Liver (tissue), 9 donors: Measurements from ENCODE around the gene STK32C. TPM values are rescaled to one million over a fixed set of nuclear protein-coding genes. Genes with fewer than 3 reads are reported as not detected.

Source experiments
- DNase-seq: peaks from one replicate; pipeline ENCODE4 v3.0.0-alpha.2; 2017; ENCODE audit warnings: low spot score
- H3K27ac ChIP-seq, 2 donors: one replicate each; pipeline ENCODE4 v1.7.0; 2013; ENCODE audit warnings: inconsistent platforms in 2 of 2, low read length in 2 of 2, control low read depth in 1 of 2, low read depth in 1 of 2, mild to moderate bottlenecking in 1 of 2
- H3K27me3 ChIP-seq, 4 donors: one replicate each; pipeline versions ENCODE4 v1.6.1 to v1.7.0; 2013; ENCODE audit warnings: low read length in 3 of 4, inconsistent platforms in 1 of 4, mild to moderate bottlenecking in 1 of 4, moderate library complexity in 1 of 4; ENCODE audit not compliant: control insufficient read depth in 4 of 4, insufficient read depth in 4 of 4
- H3K36me3 ChIP-seq, 4 donors: one replicate each; pipeline versions ENCODE4 v1.6.1 to v1.7.0; 2013; ENCODE audit warnings: low read length in 3 of 4, mild to moderate bottlenecking in 3 of 4, low read depth in 1 of 4, moderate library complexity in 1 of 4; ENCODE audit not compliant: control insufficient read depth in 4 of 4, insufficient read depth in 3 of 4
- H3K4me1 ChIP-seq, 4 donors: one replicate each; pipeline versions ENCODE4 v1.6.1 to v1.7.0; 2013; ENCODE audit warnings: low read length in 3 of 4, mild to moderate bottlenecking in 3 of 4, moderate library complexity in 1 of 4; ENCODE audit not compliant: control insufficient read depth in 4 of 4, insufficient read depth in 4 of 4
- H3K4me3 ChIP-seq, 3 donors: one replicate each; pipeline versions ENCODE4 v1.6.1 to v1.7.0; 2013; ENCODE audit warnings: low read length in 3 of 3, control low read depth in 1 of 3, low read depth in 1 of 3, mild to moderate bottlenecking in 1 of 3
- H3K9ac ChIP-seq, 2 donors: one replicate each; pipeline ENCODE4 v1.7.0; 2013; ENCODE audit warnings: low read length in 2 of 2, mild to moderate bottlenecking in 2 of 2, moderate library complexity in 2 of 2, control low read depth in 1 of 2, low read depth in 1 of 2
- H3K9me3 ChIP-seq, 4 donors: one replicate each; pipeline versions ENCODE4 v1.6.1 to v1.7.0; 2013; ENCODE audit warnings: low read length in 3 of 4; ENCODE audit not compliant: control insufficient read depth in 4 of 4
- EGR1 ChIP-seq, 2 donors: IDR thresholded peaks; 2 replicates each; pipeline ENCODE4 v1.6.1; 2016 to 2018; ENCODE audit warnings: antibody characterized with exemption in 2 of 2, low read depth in 2 of 2
- FOXA1 ChIP-seq: IDR thresholded peaks from 2 replicates; pipeline ENCODE4 v1.6.1; 2016; ENCODE audit warnings: antibody characterized with exemption
- FOXA2 ChIP-seq: IDR thresholded peaks from 2 replicates; pipeline ENCODE4 v1.6.1; 2016; ENCODE audit warnings: antibody characterized with exemption
- GABPA ChIP-seq, 2 donors: IDR thresholded peaks in 1 of 2; conservative IDR thresholded peaks in 1 of 2; 2 replicates each; pipeline ENCODE4 v1.6.1; 2016; ENCODE audit warnings: antibody characterized with exemption in 2 of 2, mild to moderate bottlenecking in 1 of 2, moderate library complexity in 1 of 2
- HNF4A ChIP-seq, 2 donors: conservative IDR thresholded peaks; 2 replicates each; pipeline ENCODE4 v1.6.1; 2016; ENCODE audit warnings: antibody characterized with exemption in 2 of 2, mild to moderate bottlenecking in 2 of 2
- HNF4G ChIP-seq: IDR thresholded peaks from 2 replicates; pipeline ENCODE4 v1.6.1; 2016; ENCODE audit warnings: antibody characterized with exemption
- JUND ChIP-seq, 2 donors: IDR thresholded peaks; 2 replicates each; pipeline ENCODE4 v1.6.1; 2016; ENCODE audit warnings: antibody characterized with exemption in 2 of 2
- NR2F2 ChIP-seq: IDR thresholded peaks from 2 replicates; pipeline ENCODE4 v1.6.1; 2016; ENCODE audit warnings: antibody characterized with exemption
- RAD21 ChIP-seq, 2 donors: IDR thresholded peaks; 2 replicates each; pipeline ENCODE4 v1.6.1; 2016; ENCODE audit warnings: antibody characterized with exemption in 2 of 2, mild to moderate bottlenecking in 2 of 2
- RXRA ChIP-seq, 2 donors: IDR thresholded peaks; 2 replicates each; pipeline ENCODE4 v1.6.1; 2017 to 2018; ENCODE audit warnings: antibody characterized with exemption in 2 of 2, mild to moderate bottlenecking in 1 of 2
- SP1 ChIP-seq: IDR thresholded peaks from 2 replicates; pipeline ENCODE4 v1.6.1; 2018; ENCODE audit warnings: antibody characterized with exemption, mild to moderate bottlenecking
- TAF1 ChIP-seq: conservative IDR thresholded peaks from 2 replicates; pipeline ENCODE4 v1.6.1; 2016; ENCODE audit warnings: antibody characterized with exemption, mild to moderate bottlenecking
- YY1 ChIP-seq: IDR thresholded peaks from 2 replicates; pipeline ENCODE4 v1.6.1; 2016; ENCODE audit warnings: antibody characterized with exemption, mild to moderate bottlenecking
- WGBS: extraction: QIAGEN DNeasy Blood & Tissue Kit; methylation state at CpG from one replicate; pipeline ENCODE4 v1.1.7; 2013; 5-methylcytosine and 5-hydroxymethylcytosine counted together
- polyA plus RNA-seq, 2 donors: library from polyadenylated mRNA; stranded (reverse) in 1 of 2; unstranded in 1 of 2; fragments of 200-250 nt in 1 of 2; fragments of >200 nt in 1 of 2; fragmentation: Nextera tagmentation in 1 of 2; extraction: Ambion mirVana in 1 of 2; gene quantifications; one replicate each; pipeline versions ENCODE4 v1.2.1 to v1.2.3, GENCODE V29; 2013 to 2015
- total RNA-seq, 2 donors: library from RNA; depleted of rRNA; stranded (reverse); fragments of >200 nt; gene quantifications; one replicate each; pipeline ENCODE4 v1.2.3, GENCODE V29; 2014
- TF ChIP-seq, protein P1 (sequence below): IDR thresholded peaks from 2 replicates; pipeline ENCODE4 v1.6.1; 2016; ENCODE audit warnings: antibody characterized with exemption
- TF ChIP-seq, protein P2 (sequence below): fragments of 150-350 bp; IDR thresholded peaks from 2 replicates; pipeline ENCODE4 v1.5.1; 2017; ENCODE audit warnings: improper control_type of control experiment, low read depth, low read length; ENCODE audit not compliant: missing input control
- TF ChIP-seq, protein P3 (sequence below): IDR thresholded peaks from 2 replicates; pipeline ENCODE4 v1.6.1; 2016; ENCODE audit warnings: antibody characterized with exemption
- TF ChIP-seq, protein P4 (sequence below): IDR thresholded peaks from 2 replicates; pipeline ENCODE4 v1.6.1; 2016; ENCODE audit warnings: antibody characterized with exemption
- TF ChIP-seq, protein P5 (sequence below): IDR thresholded peaks from 2 replicates; pipeline ENCODE4 v1.6.1; 2016; ENCODE audit warnings: antibody characterized with exemption, mild to moderate bottlenecking
- donor health status: healthy.
- donor health status: healthy.
- donor health status: healthy.
- donor health status: healthy.
- donor health status: healthy.

STK32C gene
- total and polyA plus RNA-seq, 4 donors: 1.8 to 4.6 (median 2.2) TPM

DNA sequence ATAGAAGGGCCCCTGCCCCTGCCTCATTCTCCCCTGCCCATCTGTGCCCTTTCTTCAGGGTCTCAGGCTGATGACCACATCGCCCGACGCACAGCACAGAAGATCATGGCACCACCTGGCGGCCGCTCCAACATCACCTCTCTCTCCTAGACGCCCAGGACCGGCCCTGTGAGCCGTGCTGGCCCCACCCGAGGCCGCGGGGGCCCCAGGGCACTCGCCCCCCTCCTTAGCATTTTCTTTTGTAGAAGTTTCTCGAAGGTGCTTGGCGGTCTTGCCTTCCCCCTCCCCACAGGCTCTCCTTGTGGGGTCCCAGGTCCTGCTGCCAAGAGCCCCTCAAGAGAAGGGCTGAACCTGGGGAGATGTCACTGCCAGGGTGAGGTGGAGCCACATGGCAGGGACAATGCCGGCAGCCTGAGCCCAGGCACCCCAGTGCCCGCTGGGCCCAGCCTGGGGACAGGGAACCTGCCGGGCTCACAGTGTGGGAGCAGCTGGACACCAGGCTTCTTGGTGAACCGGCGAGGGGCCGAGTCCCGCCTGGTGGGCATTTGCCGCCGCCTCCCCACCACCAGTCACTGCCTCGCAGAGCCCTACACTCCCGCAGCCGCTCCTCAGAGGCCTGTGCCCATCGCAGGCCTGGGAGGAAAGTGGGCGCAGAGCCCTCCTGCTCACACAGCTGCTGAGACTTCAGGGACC lies 102.8 kb downstream of the STK32C start:
- no peaks in the 10 kb centered on the region for H3K27me3 ChIP-seq
- no peak for DNase-seq
- no peak overlapping the region for H3K9ac ChIP-seq
- no peak overlapping the region for H3K27ac ChIP-seq
- WGBS: 86% methylated on average over 28 of the region's 28 CpGs
- no peak overlapping the region for H3K4me3 ChIP-seq
- no peaks in the 10 kb centered on the region for H3K9me3 ChIP-seq
- H3K36me3 ChIP-seq: no peaks in the 10 kb centered on the region
- H3K4me1 ChIP-seq: no peaks in the 10 kb centered on the region
- TF ChIP-seq TAF1 (no peak), YY1 (no peak), EGR1 (IDR thresholded peaks at IDR 0.05; ENCODE audit: low read depth in 2 of 2) (no peak), RXRA (IDR thresholded peaks at IDR 0.05) (no peak), NR2F2 (no peak)
- TF ChIP-seq, protein P1, sequence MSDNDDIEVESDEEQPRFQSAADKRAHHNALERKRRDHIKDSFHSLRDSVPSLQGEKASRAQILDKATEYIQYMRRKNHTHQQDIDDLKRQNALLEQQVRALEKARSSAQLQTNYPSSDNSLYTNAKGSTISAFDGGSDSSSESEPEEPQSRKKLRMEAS: no peak

DNA sequence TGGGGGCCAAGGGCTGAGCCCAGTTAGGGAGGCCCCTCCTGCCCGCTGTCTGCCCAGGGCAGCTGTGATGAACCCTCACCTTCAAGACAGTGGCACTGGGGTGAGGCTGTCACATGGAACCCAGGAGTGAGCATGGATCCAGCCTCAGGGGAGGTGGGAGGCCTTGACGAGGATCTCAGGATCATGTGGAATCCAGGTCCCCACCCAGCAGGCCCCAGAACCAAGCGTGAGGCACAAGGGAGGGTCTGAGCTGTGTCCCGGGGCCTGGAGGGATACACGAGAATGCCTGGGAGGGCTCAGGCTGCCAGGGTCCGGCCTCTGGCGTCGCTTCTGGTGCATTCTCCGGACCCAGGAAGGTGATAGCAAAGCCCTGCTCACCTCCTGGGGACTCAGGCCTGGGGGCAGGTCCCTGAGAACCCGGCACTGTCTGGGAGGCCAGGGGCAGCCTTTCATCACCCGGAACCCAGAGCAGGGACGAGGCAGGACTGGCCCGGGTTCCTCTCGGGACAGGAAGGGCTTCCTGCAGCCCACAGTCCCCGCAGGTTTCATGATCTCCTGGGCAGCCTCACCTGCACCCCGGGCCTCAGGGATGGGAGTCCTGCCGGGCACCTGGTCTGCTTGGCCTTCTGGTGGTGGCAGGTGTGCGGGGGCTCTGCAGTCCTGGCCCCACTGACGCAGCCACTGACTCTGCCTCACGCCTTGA lies 103.5 kb downstream of the STK32C start:
- no peaks in the 10 kb centered on the region for H3K27me3 ChIP-seq
- H3K4me1 ChIP-seq: no peaks in the 10 kb centered on the region
- no peaks in the 10 kb centered on the region for H3K9me3 ChIP-seq
- no peak overlapping the region for H3K27ac ChIP-seq
- WGBS: 84% methylated on average over 20 of the region's 20 CpGs
- TF ChIP-seq FOXA1 (no peak), HNF4G (no peak), JUND (IDR thresholded peaks at IDR 0.05) (no peak), RXRA (IDR thresholded peaks at IDR 0.05) (no peak), NR2F2 (no peak), SP1 (no peak), GABPA (IDR thresholded peaks at IDR 0.05 in 1 of 2, conservative IDR thresholded peaks at IDR 0.05 in 1 of 2) (no peak), TAF1 (no peak), YY1 (no peak), FOXA2 (no peak), HNF4A (conservative IDR thresholded peaks at IDR 0.05) (no peak), RAD21 (IDR thresholded peaks at IDR 0.05) (no peak), EGR1 (IDR thresholded peaks at IDR 0.05; ENCODE audit: low read depth in 2 of 2) (no peak)
- TF ChIP-seq, protein P2, sequence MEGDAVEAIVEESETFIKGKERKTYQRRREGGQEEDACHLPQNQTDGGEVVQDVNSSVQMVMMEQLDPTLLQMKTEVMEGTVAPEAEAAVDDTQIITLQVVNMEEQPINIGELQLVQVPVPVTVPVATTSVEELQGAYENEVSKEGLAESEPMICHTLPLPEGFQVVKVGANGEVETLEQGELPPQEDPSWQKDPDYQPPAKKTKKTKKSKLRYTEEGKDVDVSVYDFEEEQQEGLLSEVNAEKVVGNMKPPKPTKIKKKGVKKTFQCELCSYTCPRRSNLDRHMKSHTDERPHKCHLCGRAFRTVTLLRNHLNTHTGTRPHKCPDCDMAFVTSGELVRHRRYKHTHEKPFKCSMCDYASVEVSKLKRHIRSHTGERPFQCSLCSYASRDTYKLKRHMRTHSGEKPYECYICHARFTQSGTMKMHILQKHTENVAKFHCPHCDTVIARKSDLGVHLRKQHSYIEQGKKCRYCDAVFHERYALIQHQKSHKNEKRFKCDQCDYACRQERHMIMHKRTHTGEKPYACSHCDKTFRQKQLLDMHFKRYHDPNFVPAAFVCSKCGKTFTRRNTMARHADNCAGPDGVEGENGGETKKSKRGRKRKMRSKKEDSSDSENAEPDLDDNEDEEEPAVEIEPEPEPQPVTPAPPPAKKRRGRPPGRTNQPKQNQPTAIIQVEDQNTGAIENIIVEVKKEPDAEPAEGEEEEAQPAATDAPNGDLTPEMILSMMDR: no peak
- TF ChIP-seq, protein P3, sequence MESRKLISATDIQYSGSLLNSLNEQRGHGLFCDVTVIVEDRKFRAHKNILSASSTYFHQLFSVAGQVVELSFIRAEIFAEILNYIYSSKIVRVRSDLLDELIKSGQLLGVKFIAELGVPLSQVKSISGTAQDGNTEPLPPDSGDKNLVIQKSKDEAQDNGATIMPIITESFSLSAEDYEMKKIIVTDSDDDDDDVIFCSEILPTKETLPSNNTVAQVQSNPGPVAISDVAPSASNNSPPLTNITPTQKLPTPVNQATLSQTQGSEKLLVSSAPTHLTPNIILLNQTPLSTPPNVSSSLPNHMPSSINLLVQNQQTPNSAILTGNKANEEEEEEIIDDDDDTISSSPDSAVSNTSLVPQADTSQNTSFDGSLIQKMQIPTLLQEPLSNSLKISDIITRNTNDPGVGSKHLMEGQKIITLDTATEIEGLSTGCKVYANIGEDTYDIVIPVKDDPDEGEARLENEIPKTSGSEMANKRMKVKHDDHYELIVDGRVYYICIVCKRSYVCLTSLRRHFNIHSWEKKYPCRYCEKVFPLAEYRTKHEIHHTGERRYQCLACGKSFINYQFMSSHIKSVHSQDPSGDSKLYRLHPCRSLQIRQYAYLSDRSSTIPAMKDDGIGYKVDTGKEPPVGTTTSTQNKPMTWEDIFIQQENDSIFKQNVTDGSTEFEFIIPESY: no peak
- TF ChIP-seq, protein P4, sequence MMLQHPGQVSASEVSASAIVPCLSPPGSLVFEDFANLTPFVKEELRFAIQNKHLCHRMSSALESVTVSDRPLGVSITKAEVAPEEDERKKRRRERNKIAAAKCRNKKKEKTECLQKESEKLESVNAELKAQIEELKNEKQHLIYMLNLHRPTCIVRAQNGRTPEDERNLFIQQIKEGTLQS: no peak
- TF ChIP-seq, protein P1: no peak
- TF ChIP-seq, protein P5, sequence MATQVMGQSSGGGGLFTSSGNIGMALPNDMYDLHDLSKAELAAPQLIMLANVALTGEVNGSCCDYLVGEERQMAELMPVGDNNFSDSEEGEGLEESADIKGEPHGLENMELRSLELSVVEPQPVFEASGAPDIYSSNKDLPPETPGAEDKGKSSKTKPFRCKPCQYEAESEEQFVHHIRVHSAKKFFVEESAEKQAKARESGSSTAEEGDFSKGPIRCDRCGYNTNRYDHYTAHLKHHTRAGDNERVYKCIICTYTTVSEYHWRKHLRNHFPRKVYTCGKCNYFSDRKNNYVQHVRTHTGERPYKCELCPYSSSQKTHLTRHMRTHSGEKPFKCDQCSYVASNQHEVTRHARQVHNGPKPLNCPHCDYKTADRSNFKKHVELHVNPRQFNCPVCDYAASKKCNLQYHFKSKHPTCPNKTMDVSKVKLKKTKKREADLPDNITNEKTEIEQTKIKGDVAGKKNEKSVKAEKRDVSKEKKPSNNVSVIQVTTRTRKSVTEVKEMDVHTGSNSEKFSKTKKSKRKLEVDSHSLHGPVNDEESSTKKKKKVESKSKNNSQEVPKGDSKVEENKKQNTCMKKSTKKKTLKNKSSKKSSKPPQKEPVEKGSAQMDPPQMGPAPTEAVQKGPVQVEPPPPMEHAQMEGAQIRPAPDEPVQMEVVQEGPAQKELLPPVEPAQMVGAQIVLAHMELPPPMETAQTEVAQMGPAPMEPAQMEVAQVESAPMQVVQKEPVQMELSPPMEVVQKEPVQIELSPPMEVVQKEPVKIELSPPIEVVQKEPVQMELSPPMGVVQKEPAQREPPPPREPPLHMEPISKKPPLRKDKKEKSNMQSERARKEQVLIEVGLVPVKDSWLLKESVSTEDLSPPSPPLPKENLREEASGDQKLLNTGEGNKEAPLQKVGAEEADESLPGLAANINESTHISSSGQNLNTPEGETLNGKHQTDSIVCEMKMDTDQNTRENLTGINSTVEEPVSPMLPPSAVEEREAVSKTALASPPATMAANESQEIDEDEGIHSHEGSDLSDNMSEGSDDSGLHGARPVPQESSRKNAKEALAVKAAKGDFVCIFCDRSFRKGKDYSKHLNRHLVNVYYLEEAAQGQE: no peak
- no peak overlapping the region for H3K9ac ChIP-seq
- no peak overlapping the region for H3K4me3 ChIP-seq
- DNase-seq: no peak
- no peaks in the 10 kb centered on the region for H3K36me3 ChIP-seq
